ENCODE measurements around the gene CIAO2B. TPM values are rescaled to one million over a fixed set of nuclear protein-coding genes. Genes with fewer than 3 reads are reported as not detected.

The CIAO2B gene
- total RNA-seq, 1 experiment from 2014 or later: 83.0 TPM

DNA sequence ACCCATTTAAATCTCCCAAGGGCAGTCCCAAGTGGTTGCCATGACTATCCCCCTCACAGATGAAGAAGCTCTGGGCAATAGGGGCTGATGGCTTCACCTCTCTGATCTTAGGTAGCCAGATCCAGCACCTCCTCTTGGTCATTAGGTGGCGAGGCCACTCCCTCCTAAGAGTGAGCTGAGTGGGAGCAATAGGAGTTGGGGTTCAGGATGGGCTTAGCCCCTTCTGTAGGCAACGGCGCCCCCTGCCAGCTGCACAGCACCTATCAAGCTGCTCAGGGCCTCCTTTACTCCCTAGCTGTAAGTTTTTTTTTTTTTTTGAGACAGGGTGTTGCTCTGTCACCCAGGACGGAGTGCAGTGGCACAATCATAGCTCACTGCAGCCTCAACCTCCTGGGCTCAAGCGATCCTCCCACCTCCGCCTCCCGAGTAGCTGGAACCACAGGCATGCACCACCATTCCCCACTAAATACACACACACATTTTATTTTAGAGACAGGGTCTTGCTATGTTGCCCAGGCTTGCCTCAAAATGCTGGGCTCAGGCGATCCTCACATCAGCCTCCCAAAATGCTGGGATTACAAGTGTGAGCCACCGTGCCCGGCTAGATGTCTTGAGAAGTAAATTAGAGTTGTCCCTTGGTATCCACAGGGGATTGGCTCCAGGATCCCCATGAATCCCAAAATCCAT lies 5.4 kb downstream of the CIAO2B start:
- no peak overlapping the region for H2BK20ac ChIP-seq (ENCODE audit: low read depth, low read length, poor library complexity, severe bottlenecking)
- no peak overlapping the region for H3K4me2 ChIP-seq (ENCODE audit: insufficient read depth, insufficient read length, low read length)
- H2AFZ ChIP-seq (ENCODE audit: low read length): no peak overlapping the region
- Mint-ChIP-seq H3K27ac (no peak overlapping the region), H3K4me1 (peaks cover 21 to 27% of the 10 kb centered on the region in 2 experiments), H3K4me3 (no peak overlapping the region), H3K9me3 (no peaks in the 10 kb centered on the region; a peak in 1 of 5 replicates), H3K36me3 (ENCODE audit: insufficient read depth in 1 of 3, low read depth in 3 of 3) (peaks cover 3 to 15% (median 5%) of the 10 kb centered on the region in 3 experiments), H3K27me3 (ENCODE audit: low read depth) (peaks cover 44% of the 10 kb centered on the region)
- peak overlapping the region; percentile 18 for H3K18ac ChIP-seq (ENCODE audit: insufficient read length, low read depth, low read length)
- H2BK15ac ChIP-seq (ENCODE audit: low read depth, low read length): no peak overlapping the region
- H3K79me2 ChIP-seq (ENCODE audit: insufficient read depth, low read length): no peaks in the 10 kb centered on the region
- H3K9me3 ChIP-seq (ENCODE audit: control insufficient read depth, low read depth, low read length): no peaks in the 10 kb centered on the region
- no peak overlapping the region for H2BK120ac ChIP-seq (ENCODE audit: low read depth, low read length, poor library complexity, severe bottlenecking)
- no peaks in the 10 kb centered on the region for H3K79me1 ChIP-seq (ENCODE audit: insufficient read depth, low read depth, low read length, poor library complexity, severe bottlenecking)
- peak; percentile 70 for DNase-seq
- no peak overlapping the region for H3K14ac ChIP-seq (ENCODE audit: insufficient read depth, low read length)
- no peak overlapping the region for H2BK12ac ChIP-seq (ENCODE audit: insufficient read length, low read depth, low read length)
- peaks cover 15% of the 10 kb centered on the region; the same call in 1 of the 2 replicates for H3K27me3 ChIP-seq (ENCODE audit: insufficient read depth, low read length)
- no peak overlapping the region for H3K23ac ChIP-seq (ENCODE audit: insufficient read length, low read depth, low read length)
- WGBS (ENCODE audit: extremely low coverage, insufficient read length, low lambda C conversion rate): no CpG with 5 or more reads among the region's 10 CpGs
- H3K27ac ChIP-seq (ENCODE audit: insufficient read length, low read depth, low read length): no peak overlapping the region
- no peak overlapping the region for H2AK5ac ChIP-seq (ENCODE audit: insufficient read length, low read length)
- no peaks in the 10 kb centered on the region for H3K4me1 ChIP-seq (ENCODE audit: insufficient read depth, low read length)
- TF ChIP-seq, protein P1, sequence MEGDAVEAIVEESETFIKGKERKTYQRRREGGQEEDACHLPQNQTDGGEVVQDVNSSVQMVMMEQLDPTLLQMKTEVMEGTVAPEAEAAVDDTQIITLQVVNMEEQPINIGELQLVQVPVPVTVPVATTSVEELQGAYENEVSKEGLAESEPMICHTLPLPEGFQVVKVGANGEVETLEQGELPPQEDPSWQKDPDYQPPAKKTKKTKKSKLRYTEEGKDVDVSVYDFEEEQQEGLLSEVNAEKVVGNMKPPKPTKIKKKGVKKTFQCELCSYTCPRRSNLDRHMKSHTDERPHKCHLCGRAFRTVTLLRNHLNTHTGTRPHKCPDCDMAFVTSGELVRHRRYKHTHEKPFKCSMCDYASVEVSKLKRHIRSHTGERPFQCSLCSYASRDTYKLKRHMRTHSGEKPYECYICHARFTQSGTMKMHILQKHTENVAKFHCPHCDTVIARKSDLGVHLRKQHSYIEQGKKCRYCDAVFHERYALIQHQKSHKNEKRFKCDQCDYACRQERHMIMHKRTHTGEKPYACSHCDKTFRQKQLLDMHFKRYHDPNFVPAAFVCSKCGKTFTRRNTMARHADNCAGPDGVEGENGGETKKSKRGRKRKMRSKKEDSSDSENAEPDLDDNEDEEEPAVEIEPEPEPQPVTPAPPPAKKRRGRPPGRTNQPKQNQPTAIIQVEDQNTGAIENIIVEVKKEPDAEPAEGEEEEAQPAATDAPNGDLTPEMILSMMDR (conservative IDR thresholded peaks at IDR 0.05): peak; percentile 68
- H4K8ac ChIP-seq (replicated peaks; ENCODE audit: insufficient read length, low read depth, low read length): no peak overlapping the region
- H4K91ac ChIP-seq (ENCODE audit: insufficient read length, low read depth, low read length): no peak overlapping the region
- no peaks in the 10 kb centered on the region for H4K20me1 ChIP-seq (ENCODE audit: control insufficient read depth, insufficient read depth, insufficient read length)
- H3T11ph ChIP-seq (ENCODE audit: low read length): no peak overlapping the region
- H3K23me2 ChIP-seq (ENCODE audit: insufficient read length, low read depth, low read length, poor library complexity, severe bottlenecking): peaks cover 11% of the 10 kb centered on the region
- no peak overlapping the region for H2BK5ac ChIP-seq (ENCODE audit: insufficient read length, low read length)
- H4K5ac ChIP-seq (ENCODE audit: insufficient read length, low read depth, low read length): no peak overlapping the region
- no peak overlapping the region for H3K56ac ChIP-seq (ENCODE audit: insufficient read length, low read depth, low read length)
- no peak overlapping the region for H3K9ac ChIP-seq (ENCODE audit: extremely low read depth, insufficient read length, low read length)
- no peak overlapping the region for H3K4ac ChIP-seq (ENCODE audit: low read depth, low read length)
